ENCODE results near the gene LSM12. TPM values are rescaled to one million over a fixed set of nuclear protein-coding genes. Genes with fewer than 3 reads are reported as not detected.
A peak's percentile ranks its signal among the peaks of the same experiment; 100 is the strongest.

Gene LSM12
- total and polyA plus RNA-seq, 2 donors (not counting 3 experiments of a cell fraction or from before 2014, with no cell fraction given) = 36.5 to 68.9 TPM

- ChIA-PET POLR2A (no interaction called here), CTCF (interaction anchor here (0.8 to 1.4 kb wide), 2 partner anchors 13 to 76 kb away, joined by 3 to 4 read pairs; no protein-coding TSS in a partner anchor)
- Histone ChIP-seq H3K9me1 (replicated peaks; ENCODE audit: control insufficient read depth, extremely low read depth, insufficient read depth, low read length) (no peaks in the 10 kb centered on the region), H3K4me3 (replicated peaks in 1 of 3; ENCODE audit: insufficient read depth in 1 of 3, low read depth in 1 of 3, low read length in 3 of 3) (no peak overlapping the region), H3K9ac (replicated peaks; ENCODE audit: extremely low read depth, insufficient read depth, low read length) (no peak overlapping the region), H3K27ac (ENCODE audit: insufficient read depth, low read depth, low read length) (no peak overlapping the region), H4K20me1 (replicated peaks; ENCODE audit: control insufficient read depth, extremely low read depth, insufficient read depth, low read length) (no peaks in the 10 kb centered on the region), H3K9me3 (replicated peaks; ENCODE audit: control insufficient read depth, insufficient read depth, low read length) (no peaks in the 10 kb centered on the region), H3K79me2 (ENCODE audit: control insufficient read depth, insufficient read depth, low read length) (no peaks in the 10 kb centered on the region), H3K27me3 (ENCODE audit: control insufficient read depth in 2 of 2, insufficient read depth in 2 of 2, low read length in 2 of 2) (no peaks in the 10 kb centered on the region), H2AFZ (ENCODE audit: low read depth, low read length) (no peak overlapping the region), H3K4me1 (ENCODE audit: control insufficient read depth, extremely low read depth, insufficient read depth, low read length) (peaks cover 25% of the 10 kb centered on the region), H3K4me2 (ENCODE audit: insufficient read depth, low read length) (no peak overlapping the region), H3K36me3 (ENCODE audit: control insufficient read depth in 2 of 2, extremely low read depth in 1 of 2, insufficient read depth in 2 of 2, low read length in 2 of 2) (peaks cover 3 to 22% of the 10 kb centered on the region in 2 experiments)
- BruUV-seq (replicated peaks) = TSS peak; percentile 9
- intact Hi-C loops (cut with micrococcal nuclease) (no loop called here), dilution Hi-C loops (cut with MboI; ENCODE audit: extremely low pct_ligation_motif_present, low sequenced_read_pairs) (no loop called here)
- DNase-seq (ENCODE audit: low read depth, low spot score) = no peak
- FAIRE-seq = no peak
- TF ChIP-seq EZH2 (IDR thresholded peaks at IDR 0.05; ENCODE audit: borderline replicate concordance, low read depth, low read length, severe bottlenecking) (no peak), POLR2AphosphoS5 (IDR thresholded peaks at IDR 0.05; ENCODE audit: insufficient read depth, low read depth, low read length) (no peak), POLR2A (IDR thresholded peaks at IDR 0.05; ENCODE audit: low read depth, low read length) (no peak), MAX (IDR thresholded peaks at IDR 0.05; ENCODE audit: insufficient read depth, insufficient read length) (no peak), FOS (IDR thresholded peaks at IDR 0.05; ENCODE audit: borderline replicate concordance, insufficient read depth, low read length) (no peak), GATA2 (IDR thresholded peaks at IDR 0.05; ENCODE audit: insufficient read depth, insufficient read length, low read depth, low read length) (no peak), MYC (IDR thresholded peaks at IDR 0.05; ENCODE audit: low read depth, low read length) (no peak), CTCF (IDR thresholded peaks at IDR 0.05; ENCODE audit: extremely low read depth in 1 of 2, insufficient read depth in 1 of 2, low read depth in 1 of 2, low read length in 2 of 2) (no peak), JUN (IDR thresholded peaks at IDR 0.05; ENCODE audit: borderline replicate concordance, insufficient read depth, insufficient read length, low read depth) (no peak)
These were observed 25.6 kb upstream of the LSM12 start for GRCh38 chr17:44092051-44092450.
